Right forelimb (tissue), 1 donor: ENCODE data around the gene FAM180A.

Experiments used
- DNase-seq: peaks from one replicate; pipeline ENCODE4 v3.0.0-alpha.2; 2018

FAM180A gene

GRCh38 chr7:135771051-135771450, 22.4 kb upstream of the FAM180A start:
- DNase-seq = no peak

- no peak for DNase-seq
These were observed 21.6 kb upstream of the FAM180A start for GRCh38 chr7:135770139-135770710.

GRCh38 chr7:135769005-135769802, 20.6 kb upstream of the FAM180A start:
- no peak for DNase-seq

- no peak for DNase-seq
These were observed 19.9 kb upstream of the FAM180A start for GRCh38 chr7:135768467-135768866.

- no peak for DNase-seq
These were observed 19.5 kb upstream of the FAM180A start for GRCh38 chr7:135768064-135768463.

GRCh38 chr7:135763261-135763660, 14.6 kb upstream of the FAM180A start:
- DNase-seq = no peak

- no peak for DNase-seq
These were observed 13.3 kb upstream of the FAM180A start for GRCh38 chr7:135761751-135762488.

- DNase-seq = no peak
These were observed 10.9 kb upstream of the FAM180A start for GRCh38 chr7:135759532-135759931.

- DNase-seq = no peak
These were observed 9.9 kb upstream of the FAM180A start for GRCh38 chr7:135758531-135758932.

- peak; percentile 65 for DNase-seq
These were observed 9.3 kb upstream of the FAM180A start for GRCh38 chr7:135757719-135758411.

- no peak for DNase-seq
These were observed 7.6 kb upstream of the FAM180A start for GRCh38 chr7:135756191-135756590.

- no peak for DNase-seq
These were observed 6.7 kb upstream of the FAM180A start for GRCh38 chr7:135755351-135755753.

- no peak for DNase-seq
These were observed 5.2 kb upstream of the FAM180A start for GRCh38 chr7:135753616-135754413.

GRCh38 chr7:135747366-135747765, 1.2 kb downstream of the FAM180A start:
- no peak for DNase-seq

- DNase-seq = no peak
These were observed 2.8 kb downstream of the FAM180A start for GRCh38 chr7:135745703-135746312.

GRCh38 chr7:135744938-135745702, 3.5 kb downstream of the FAM180A start:
- DNase-seq = no peak

- DNase-seq = peak; percentile 68
These were observed 4.5 kb downstream of the FAM180A start for GRCh38 chr7:135743907-135744731.

GRCh38 chr7:135742371-135742770, 6.2 kb downstream of the FAM180A start:
- DNase-seq = no peak

- no peak for DNase-seq
These were observed 6.7 kb downstream of the FAM180A start for GRCh38 chr7:135741905-135742304.

- no peak for DNase-seq
These were observed 7.7 kb downstream of the FAM180A start for GRCh38 chr7:135740889-135741288.
